Mesenchymal stem cell (in vitro differentiated cells and primary cell): ENCODE measurements around the gene VPS16.

ENCODE experiments used
- DNase-seq: peaks from one replicate; pipeline ENCODE4 v3.0.0-alpha.2; 2013
- H2AFZ ChIP-seq: one replicate; pipeline ENCODE4 v1.6.1; 2013; ENCODE audit warnings: low read depth, mild to moderate bottlenecking, control low read depth, inconsistent platforms, low read length, moderate library complexity
- H2AK5ac ChIP-seq: 2 replicates; pipeline ENCODE4 v1.6.1; 2013; ENCODE audit warnings: low read length, moderate library complexity, mild to moderate bottlenecking, inconsistent platforms; ENCODE audit not compliant: severe bottlenecking
- H2BK120ac ChIP-seq: one replicate; pipeline ENCODE4 v1.6.1; 2013; ENCODE audit warnings: low read depth, mild to moderate bottlenecking, inconsistent platforms, low read length, moderate library complexity
- H2BK12ac ChIP-seq, 2 experiments: one replicate each; pipeline ENCODE4 v1.6.1; 2013; ENCODE audit warnings: inconsistent platforms in 2 of 2, low read length in 2 of 2, mild to moderate bottlenecking in 2 of 2, moderate library complexity in 2 of 2, control low read depth in 1 of 2
- H2BK15ac ChIP-seq: one replicate; pipeline ENCODE4 v1.6.1; 2013; ENCODE audit warnings: mild to moderate bottlenecking, low read depth, inconsistent platforms; ENCODE audit not compliant: poor library complexity, severe bottlenecking
- H2BK5ac ChIP-seq: 2 replicates; pipeline ENCODE4 v1.6.1; 2013; ENCODE audit warnings: low read depth, mild to moderate bottlenecking, low read length, control low read depth, inconsistent platforms; ENCODE audit not compliant: poor library complexity, severe bottlenecking
- H3K14ac ChIP-seq, 2 experiments: one replicate each; pipeline ENCODE4 v1.6.1; 2013; ENCODE audit warnings: inconsistent platforms in 2 of 2, low read length in 2 of 2, control low read depth in 1 of 2, mild to moderate bottlenecking in 1 of 2, moderate library complexity in 1 of 2
- H3K18ac ChIP-seq, 2 experiments: one replicate each; pipeline ENCODE4 v1.6.1; 2013; ENCODE audit warnings: inconsistent platforms in 2 of 2, low read length in 2 of 2, control low read depth in 1 of 2, low read depth in 1 of 2, mild to moderate bottlenecking in 1 of 2
- H3K23ac ChIP-seq, 2 experiments: one replicate each; pipeline ENCODE4 v1.6.1; 2013; ENCODE audit warnings: inconsistent platforms in 2 of 2, low read length in 2 of 2, mild to moderate bottlenecking in 2 of 2, moderate library complexity in 2 of 2, control low read depth in 1 of 2
- H3K27ac ChIP-seq: 2 replicates; pipeline ENCODE4 v1.5.1; 2013; ENCODE audit warnings: mild to moderate bottlenecking, moderate library complexity, low read length, control low read depth, inconsistent platforms; ENCODE audit not compliant: poor library complexity, severe bottlenecking
- H3K27me3 ChIP-seq, 2 experiments: 2 replicates each; pipeline versions ENCODE4 v1.6.1 to v1.7.0; 2013; ENCODE audit warnings: low read length in 2 of 2, mild to moderate bottlenecking in 2 of 2, moderate library complexity in 2 of 2, control low read depth in 1 of 2, inconsistent platforms in 1 of 2; ENCODE audit not compliant: control insufficient read depth in 1 of 2, insufficient read depth in 1 of 2
- H3K36me3 ChIP-seq, 2 experiments: 2 replicates each; pipeline versions ENCODE4 v1.6.1 to v1.7.0; 2013; ENCODE audit warnings: low read length in 2 of 2, control low read depth in 1 of 2, inconsistent platforms in 1 of 2, low read depth in 1 of 2, mild to moderate bottlenecking in 1 of 2; ENCODE audit not compliant: insufficient read depth in 2 of 2, control insufficient read depth in 1 of 2
- H3K4ac ChIP-seq, 2 experiments: one replicate each; pipeline ENCODE4 v1.6.1; 2013; ENCODE audit warnings: inconsistent platforms in 2 of 2, low read length in 2 of 2, mild to moderate bottlenecking in 2 of 2, moderate library complexity in 2 of 2, control low read depth in 1 of 2, low read depth in 1 of 2
- H3K4me1 ChIP-seq: 2 replicates; pipeline ENCODE4 v1.6.1; 2013; ENCODE audit warnings: low read depth, low read length, control low read depth; ENCODE audit not compliant: control insufficient read depth, insufficient read depth
- H3K4me2 ChIP-seq: 2 replicates; pipeline ENCODE4 v1.6.1; 2013; ENCODE audit warnings: low read length, mild to moderate bottlenecking, inconsistent platforms; ENCODE audit not compliant: poor library complexity, severe bottlenecking
- H3K4me3 ChIP-seq, 2 experiments: 2 replicates each; pipeline versions ENCODE4 v1.5.1 to v1.7.0; 2013; ENCODE audit warnings: low read length in 2 of 2, mild to moderate bottlenecking in 2 of 2, control low read depth in 1 of 2, low read depth in 1 of 2; ENCODE audit not compliant: insufficient read depth in 1 of 2
- H3K79me1 ChIP-seq: replicated peaks from 2 replicates; pipeline ENCODE4 v1.6.1; 2013; ENCODE audit warnings: mild to moderate bottlenecking, control low read depth, low read length, inconsistent platforms; ENCODE audit not compliant: poor library complexity, severe bottlenecking
- H3K9ac ChIP-seq: 2 replicates; pipeline ENCODE4 v1.7.0; 2013; ENCODE audit warnings: mild to moderate bottlenecking, low read length, moderate library complexity
- H3K9me3 ChIP-seq: 2 replicates; pipeline ENCODE4 v1.7.0; 2013; ENCODE audit warnings: mild to moderate bottlenecking, low read length; ENCODE audit not compliant: control insufficient read depth
- H4K8ac ChIP-seq: one replicate; pipeline ENCODE4 v1.6.1; 2013; ENCODE audit warnings: inconsistent platforms, mild to moderate bottlenecking, low read length, moderate library complexity
- H4K91ac ChIP-seq: one replicate; pipeline ENCODE4 v1.6.1; 2013; ENCODE audit warnings: mild to moderate bottlenecking, low read length, inconsistent platforms
- WGBS: methylation state at CpG from one replicate; pipeline ENCODE4 v1.1.7; 2013; ENCODE audit warnings: mixed read lengths; 5-methylcytosine and 5-hydroxymethylcytosine counted together

Gene VPS16

DNA sequence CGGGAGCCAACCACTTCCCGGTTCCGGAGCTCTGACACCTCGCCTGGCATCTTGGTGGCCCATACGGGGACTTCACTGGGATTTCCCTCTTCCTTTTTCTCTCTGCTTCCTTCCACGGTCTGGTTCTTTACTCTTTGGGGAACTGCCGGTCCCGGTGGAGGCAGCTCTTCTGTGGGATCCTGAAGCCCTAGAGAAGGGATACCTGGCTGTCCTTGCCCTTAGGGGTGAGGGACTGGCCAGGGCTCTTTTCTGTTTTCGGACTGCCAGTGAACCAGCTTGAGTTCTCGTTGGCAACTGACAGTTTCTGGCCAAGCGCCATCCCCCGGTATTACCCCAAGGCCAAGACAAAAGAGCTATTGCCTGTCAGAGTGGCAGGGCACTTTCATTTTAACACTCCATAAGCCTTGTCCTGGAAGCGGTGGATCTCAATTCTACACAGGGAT lies 39.2 kb upstream of the VPS16 start:
- Histone ChIP-seq H2BK5ac (no peak overlapping the region), H3K79me1 (no peaks in the 10 kb centered on the region), H3K9me3 (no peaks in the 10 kb centered on the region), H3K4ac (no peak overlapping the region), H2BK12ac (no peak overlapping the region), H2AK5ac (no peak overlapping the region), H2BK15ac (no peak overlapping the region), H3K4me1 (peaks cover 30% of the 10 kb centered on the region), H3K9ac (peak overlapping the region; percentile 48), H3K4me3 (peak overlapping the region in 1 of 2 experiments; percentile 89), H4K8ac (no peak overlapping the region), H3K14ac (no peak overlapping the region), H4K91ac (no peak overlapping the region), H2BK120ac (no peak overlapping the region), H3K4me2 (no peak overlapping the region), H3K27me3 (peaks cover 26 to 53% of the 10 kb centered on the region in 2 experiments), H3K27ac (no peak overlapping the region), H3K23ac (no peak overlapping the region), H3K18ac (no peak overlapping the region), H3K36me3 (peaks cover 23 to 28% of the 10 kb centered on the region in 2 experiments), H2AFZ (no peak overlapping the region)
- 11% methylated on average over 13 of the region's 13 CpGs for WGBS
- DNase-seq, result no peak

GRCh38 chr20:2804041-2804828 lies 36.3 kb upstream of the VPS16 start:
- no peak overlapping the region for H2BK12ac ChIP-seq

DNA sequence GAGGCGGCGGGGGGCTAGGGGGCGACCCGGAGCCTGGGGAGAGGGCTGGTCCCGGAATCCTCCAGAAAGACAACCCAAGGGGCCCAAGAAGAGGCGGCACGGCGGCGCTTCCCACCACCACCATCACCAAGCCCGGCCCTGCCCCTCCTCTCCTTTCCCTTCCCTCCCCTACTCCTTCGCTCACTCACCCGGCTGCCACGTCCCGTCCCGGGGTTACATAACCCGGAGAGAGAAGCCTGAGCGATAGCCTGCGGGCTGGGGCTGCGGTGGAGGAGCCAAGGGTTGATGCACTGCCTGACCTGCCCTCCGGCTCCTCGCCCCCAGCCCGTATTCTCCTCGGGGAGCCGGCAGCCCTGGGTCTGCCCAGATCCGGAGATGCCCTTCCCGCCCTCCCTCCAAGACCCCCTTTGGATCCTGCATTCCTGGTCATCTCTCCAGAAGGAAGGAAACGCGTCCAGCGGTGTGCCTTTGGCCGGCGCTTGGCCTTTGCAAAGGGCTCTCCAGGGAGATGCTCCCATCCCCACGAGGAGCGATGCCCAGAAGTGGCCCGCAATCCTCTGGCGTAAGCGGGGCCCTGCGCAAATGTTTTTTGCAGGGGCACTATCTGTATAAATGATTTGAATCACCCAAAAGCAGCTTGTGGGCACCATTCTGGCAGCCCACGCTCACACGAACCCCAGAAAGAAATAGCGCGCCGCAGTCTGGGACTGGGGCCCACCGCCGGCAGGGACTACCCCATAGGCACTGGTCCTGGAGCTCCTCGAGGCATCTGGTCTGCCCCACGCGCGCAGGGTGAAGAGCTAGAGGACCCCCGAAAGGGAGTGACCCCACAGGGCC lies 35.5 kb upstream of the VPS16 start:
- Histone ChIP-seq H3K79me1 (no peaks in the 10 kb centered on the region), H3K4me1 (peaks cover 19% of the 10 kb centered on the region), H3K18ac (peak overlapping the region in 1 of 2 experiments; percentile 24), H4K91ac (no peak overlapping the region), H3K23ac (no peak overlapping the region), H2BK5ac (no peak overlapping the region), H4K8ac (peak overlapping the region; percentile 14), H3K14ac (peak overlapping the region in 1 of 2 experiments; percentile 65), H3K9ac (peak overlapping the region; percentile 36), H3K4ac (no peak overlapping the region), H2BK120ac (no peak overlapping the region), H3K27me3 (peaks cover 40 to 66% of the 10 kb centered on the region in 2 experiments), H2BK15ac (peak overlapping the region; percentile 4), H3K4me3 (peak overlapping the region in 1 of 2 experiments; percentile 64), H3K4me2 (peak overlapping the region; percentile 11), H2AK5ac (no peak overlapping the region), H2AFZ (no peak overlapping the region), H3K36me3 (peaks cover 0 to 5% of the 10 kb centered on the region in 2 experiments), H2BK12ac (peak overlapping the region in 1 of 2 experiments; percentile 25), H3K27ac (no peak overlapping the region), H3K9me3 (no peaks in the 10 kb centered on the region)
- peak; percentile 22 for DNase-seq
- 13% methylated on average over 48 of the region's 49 CpGs for WGBS

More at GRCh38 chr20:2804041-2804828, 36.3 kb upstream of the VPS16 start:
- Histone ChIP-seq H4K8ac (no peak overlapping the region), H3K23ac (no peak overlapping the region), H4K91ac (no peak overlapping the region), H3K18ac (no peak overlapping the region), H3K4me3 (no peak overlapping the region), H3K4me1 (peaks cover 25% of the 10 kb centered on the region), H3K79me1 (no peaks in the 10 kb centered on the region), H3K27me3 (peaks cover 40 to 70% of the 10 kb centered on the region in 2 experiments), H3K9ac (no peak overlapping the region), H2BK120ac (no peak overlapping the region), H3K14ac (no peak overlapping the region), H2BK5ac (no peak overlapping the region), H3K9me3 (no peaks in the 10 kb centered on the region), H2AK5ac (no peak overlapping the region), H2BK15ac (peak overlapping the region; percentile 4), H3K36me3 (peaks cover 0 to 5% of the 10 kb centered on the region in 2 experiments), H3K4ac (no peak overlapping the region), H2AFZ (no peak overlapping the region), H3K27ac (no peak overlapping the region), H3K4me2 (no peak overlapping the region)
- DNase-seq, result no peak
- 50% methylated on average over 13 of the region's 16 CpGs for WGBS
